ENCODE data around the gene PRDX5. TPM values are rescaled to one million over a fixed set of nuclear protein-coding genes. Genes with fewer than 3 reads are reported as not detected.

PRDX5 gene
- total RNA-seq, 1 experiment from 2014 or later = 306 TPM

GRCh38 chr11:64334764-64335735 is 17.1 kb downstream of the PRDX5 start:
- Histone ChIP-seq H3K9me3 (no peaks in the 10 kb centered on the region), H3K36me3 (ENCODE audit: control insufficient read depth, insufficient read depth, low read length) (no peaks in the 10 kb centered on the region), H3K27me3 (replicated peaks; ENCODE audit: control insufficient read depth, insufficient read depth, low read length) (no peaks in the 10 kb centered on the region), H3K4me3 (ENCODE audit: low read depth, low read length) (no peak overlapping the region), H3K4me1 (peaks cover 5% of the 10 kb centered on the region; the same call in 1 of the 2 replicates)
- TF ChIP-seq CTCF (IDR thresholded peaks at IDR 0.05; ENCODE audit: insufficient read depth in 1 of 2, low read depth in 1 of 2, low read length in 1 of 2, severe bottlenecking in 1 of 2, unreplicated experiment in 1 of 2) = no peak
- no peaks in the 10 kb centered on the region for H3K27me3 Mint-ChIP-seq (ENCODE audit: insufficient read depth, unreplicated experiment)
- peaks cover 12% of the 10 kb centered on the region for H3K4me1 Mint-ChIP-seq (ENCODE audit: low read depth, unreplicated experiment)
- peaks cover 4% of the 10 kb centered on the region for H3K36me3 Mint-ChIP-seq (ENCODE audit: insufficient read depth, unreplicated experiment)
- peak overlapping the region; percentile 50 for H3K4me3 Mint-ChIP-seq (ENCODE audit: unreplicated experiment)
- BruUV-seq (replicated peaks) = no TSS peak
- H3K9me3 Mint-ChIP-seq (ENCODE audit: unreplicated experiment) = no peaks in the 10 kb centered on the region
- H3K27ac Mint-ChIP-seq (ENCODE audit: unreplicated experiment) = peak overlapping the region; percentile 90
- DNase-seq = peak; percentile 94 to 97
- intact Hi-C loops (cut with micrococcal nuclease; ENCODE audit: unreplicated experiment) = loop anchor here (1.0 kb wide), 1 partner anchor 18 kb away; the partner anchor contains the start of gene TRMT112
- ChIA-PET POLR2A (interaction anchor here (0.6 to 1.3 kb wide), 2 partner anchors 18 to 20 kb away, joined by 3 to 13 read pairs; partner anchors contain the start of genes PRDX5 and TRMT112), CTCF (interaction anchor here (0.5 to 1.7 kb wide), 3 partner anchors 17 to 23 kb away, joined by 4 to 16 read pairs (median 15); partner anchors contain the start of genes PRDX5 and TRMT112)

DNA sequence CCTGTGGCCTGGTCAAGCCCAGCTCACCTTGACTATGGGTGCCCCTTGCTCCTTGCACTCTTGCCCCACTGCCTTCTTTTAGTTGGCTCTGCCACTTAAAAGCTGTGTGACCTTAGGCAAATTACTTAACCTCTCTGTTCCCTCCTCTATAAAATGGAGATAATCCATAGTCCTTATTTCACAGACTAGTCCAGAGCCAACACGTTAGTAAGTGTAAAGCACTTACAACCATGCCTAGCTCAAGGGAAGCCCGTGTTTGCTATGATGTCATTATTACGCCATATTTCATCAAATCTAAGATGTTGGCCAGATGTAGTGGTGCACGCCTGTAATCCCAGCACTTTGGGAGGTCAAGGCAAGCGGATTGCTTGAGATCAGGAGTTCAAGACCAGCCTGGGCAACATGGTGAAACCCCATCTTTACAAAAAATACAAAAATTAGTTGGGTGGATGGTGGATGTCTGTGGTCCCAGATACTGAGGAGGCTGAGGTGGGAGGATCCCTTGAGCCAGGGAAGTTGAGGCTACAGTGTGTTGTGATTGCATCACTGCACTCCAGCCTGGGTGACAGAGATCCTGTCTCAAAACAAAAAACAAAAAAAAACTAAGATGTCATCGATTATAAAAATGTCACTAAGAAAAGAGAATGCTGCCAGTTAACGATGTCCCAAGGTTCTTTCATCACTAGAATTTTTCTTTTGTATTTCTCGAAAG is 19.8 kb downstream of the PRDX5 start:
- Histone ChIP-seq H3K9me3 (no peaks in the 10 kb centered on the region), H3K27me3 (replicated peaks; ENCODE audit: control insufficient read depth, insufficient read depth, low read length) (no peaks in the 10 kb centered on the region), H3K36me3 (ENCODE audit: control insufficient read depth, insufficient read depth, low read length) (no peaks in the 10 kb centered on the region), H3K4me3 (ENCODE audit: low read depth, low read length) (no peak overlapping the region), H3K4me1 (peaks cover 5% of the 10 kb centered on the region; the same call in 1 of the 2 replicates)
- intact Hi-C loops (cut with micrococcal nuclease; ENCODE audit: unreplicated experiment) = no loop called here
- no peak overlapping the region for H3K27ac Mint-ChIP-seq (ENCODE audit: unreplicated experiment)
- no TSS peak for BruUV-seq (replicated peaks)
- no peak for TF ChIP-seq CTCF (IDR thresholded peaks at IDR 0.05; ENCODE audit: insufficient read depth in 1 of 2, low read depth in 1 of 2, low read length in 1 of 2, severe bottlenecking in 1 of 2, unreplicated experiment in 1 of 2)
- H3K4me3 Mint-ChIP-seq (ENCODE audit: unreplicated experiment) = no peak overlapping the region
- peaks cover 4% of the 10 kb centered on the region for H3K36me3 Mint-ChIP-seq (ENCODE audit: insufficient read depth, unreplicated experiment)
- H3K9me3 Mint-ChIP-seq (ENCODE audit: unreplicated experiment) = no peaks in the 10 kb centered on the region
- CTCF ChIA-PET = interaction anchor here (0.6 to 1.9 kb wide), 4 partner anchors 17 to 37 kb away, joined by 3 to 7 read pairs (median 4); partner anchors contain the start of gene PRDX5
- peaks cover 12% of the 10 kb centered on the region for H3K4me1 Mint-ChIP-seq (ENCODE audit: low read depth, unreplicated experiment)
- POLR2A ChIA-PET = interaction anchor here (0.5 to 0.6 kb wide), 2 partner anchors 14 to 1631 kb away, joined by 3 read pairs; partner anchors contain the start of gene BSCL2
- DNase-seq = no peak
- no peaks in the 10 kb centered on the region for H3K27me3 Mint-ChIP-seq (ENCODE audit: insufficient read depth, unreplicated experiment)

- no peak for DNase-seq
- no peaks in the 10 kb centered on the region for H3K9me3 ChIP-seq
- H3K27me3 Mint-ChIP-seq (ENCODE audit: insufficient read depth, unreplicated experiment) = no peaks in the 10 kb centered on the region
- no peak for TF ChIP-seq CTCF (IDR thresholded peaks at IDR 0.05; ENCODE audit: insufficient read depth in 1 of 2, low read depth in 1 of 2, low read length in 1 of 2, severe bottlenecking in 1 of 2, unreplicated experiment in 1 of 2)
- H3K4me3 Mint-ChIP-seq (ENCODE audit: unreplicated experiment) = no peak overlapping the region
- no TSS peak for BruUV-seq (replicated peaks)
- no peaks in the 10 kb centered on the region for H3K36me3 ChIP-seq (ENCODE audit: control insufficient read depth, insufficient read depth, low read length)
- no peak overlapping the region for H3K27ac Mint-ChIP-seq (ENCODE audit: unreplicated experiment)
- intact Hi-C loops (cut with micrococcal nuclease; ENCODE audit: unreplicated experiment) = no loop called here
- no peak overlapping the region for H3K4me3 ChIP-seq (ENCODE audit: low read depth, low read length)
- peaks cover 12% of the 10 kb centered on the region for H3K4me1 Mint-ChIP-seq (ENCODE audit: low read depth, unreplicated experiment)
- peaks cover 5% of the 10 kb centered on the region; the same call in 1 of the 2 replicates for H3K4me1 ChIP-seq
- ChIA-PET POLR2A (interaction anchor here (0.6 kb wide), 1 partner anchor 13 kb away, joined by 3 read pairs; no protein-coding TSS in a partner anchor), CTCF (interaction anchor here (0.7 to 1.9 kb wide), 4 partner anchors 16 to 860 kb away, joined by 3 to 7 read pairs (median 5); partner anchors contain the start of gene PRDX5)
- no peaks in the 10 kb centered on the region for H3K27me3 ChIP-seq (replicated peaks; ENCODE audit: control insufficient read depth, insufficient read depth, low read length)
- no peaks in the 10 kb centered on the region for H3K9me3 Mint-ChIP-seq (ENCODE audit: unreplicated experiment)
- peaks cover 4% of the 10 kb centered on the region for H3K36me3 Mint-ChIP-seq (ENCODE audit: insufficient read depth, unreplicated experiment)
These were observed 20.8 kb downstream of the PRDX5 start for GRCh38 chr11:64338716-64339115.
